NCI-H1092 treated with DMSO at 0.1 percent for 48 hours (cell line): ENCODE measurements around the gene MVK.
"Not testable (repeated sequence)": the region's sequence is repeated elsewhere in the genome, so short reads cannot be mapped to it uniquely, and the experiment has no call there.

Experiments used
- DNase-seq: peaks from one replicate; lab custom pipeline; 2025; lab: John Stamatoyannopoulos, UW

The MVK gene

DNA sequence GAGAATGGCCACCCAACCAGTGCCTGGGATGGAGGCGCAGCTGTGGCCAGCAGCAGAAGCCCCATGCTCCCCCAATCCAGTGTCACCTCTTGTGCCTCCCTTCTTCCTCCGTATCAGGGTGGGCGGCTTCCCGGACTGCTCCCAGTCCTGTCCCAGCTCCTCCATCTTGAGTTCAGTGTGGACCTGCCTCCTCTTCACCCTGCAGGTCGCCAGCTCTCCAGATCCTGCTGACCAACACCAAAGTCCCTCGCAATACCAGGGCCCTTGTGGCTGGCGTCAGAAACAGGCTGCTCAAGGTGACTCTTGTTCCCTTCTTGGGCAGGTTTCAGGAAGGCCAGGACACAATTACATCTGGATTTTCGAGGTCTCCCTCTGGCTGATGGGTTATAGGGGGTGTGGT lies 17.0 kb downstream of the MVK start:
- no peak for DNase-seq

DNA sequence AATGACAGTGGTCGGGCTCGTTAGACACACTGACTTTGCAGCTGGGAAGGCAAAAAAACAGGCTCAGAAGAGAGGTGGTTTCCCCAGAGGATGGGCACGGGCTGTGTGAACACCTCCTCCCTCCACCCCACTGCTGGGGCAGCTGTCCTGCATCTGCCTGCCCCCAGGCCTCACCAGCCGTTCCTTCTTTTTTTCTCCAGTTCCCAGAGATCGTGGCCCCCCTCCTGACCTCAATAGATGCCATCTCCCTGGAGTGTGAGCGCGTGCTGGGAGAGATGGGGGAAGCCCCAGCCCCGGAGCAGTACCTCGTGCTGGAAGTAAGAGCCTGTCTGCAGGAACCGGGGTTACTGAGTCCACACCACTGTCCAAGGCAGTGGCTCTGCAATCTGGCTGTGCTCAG lies 17.4 kb downstream of the MVK start:
- DNase-seq: no peak

DNA sequence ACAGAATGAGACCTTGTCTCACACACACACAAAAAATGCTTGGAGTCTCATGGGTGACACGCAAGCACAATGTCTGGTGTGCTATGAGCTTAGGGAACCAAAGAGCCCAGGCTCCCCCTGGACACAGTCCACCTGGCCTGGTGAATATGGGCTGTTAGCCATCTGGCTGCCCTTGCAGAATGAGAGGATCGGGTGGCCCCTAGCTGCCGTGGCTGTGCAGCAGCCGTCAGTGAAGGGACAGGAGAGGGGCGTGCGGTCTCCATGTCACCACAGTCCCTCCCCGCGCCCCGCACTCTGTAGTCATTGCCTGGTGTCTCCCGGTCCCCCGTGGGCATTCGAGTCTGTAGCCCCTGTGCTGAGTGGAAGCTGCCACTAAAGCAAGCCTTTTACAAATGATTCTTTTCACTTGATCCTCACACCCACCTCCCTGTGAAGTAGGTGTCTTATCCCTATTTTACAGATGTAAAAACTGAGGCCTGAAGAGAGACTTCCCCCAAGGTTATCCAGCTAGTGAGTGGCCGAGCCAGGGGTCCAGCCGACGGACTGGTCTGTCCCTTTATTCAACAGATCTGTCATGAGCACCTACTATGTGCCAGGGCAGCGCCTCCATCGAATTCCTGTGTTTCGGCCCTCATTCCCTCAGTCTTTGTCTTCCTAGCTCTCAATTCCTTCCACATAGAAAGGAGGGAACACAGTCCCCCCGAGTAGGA lies 18.8 kb downstream of the MVK start:
- DNase-seq: no peak

DNA sequence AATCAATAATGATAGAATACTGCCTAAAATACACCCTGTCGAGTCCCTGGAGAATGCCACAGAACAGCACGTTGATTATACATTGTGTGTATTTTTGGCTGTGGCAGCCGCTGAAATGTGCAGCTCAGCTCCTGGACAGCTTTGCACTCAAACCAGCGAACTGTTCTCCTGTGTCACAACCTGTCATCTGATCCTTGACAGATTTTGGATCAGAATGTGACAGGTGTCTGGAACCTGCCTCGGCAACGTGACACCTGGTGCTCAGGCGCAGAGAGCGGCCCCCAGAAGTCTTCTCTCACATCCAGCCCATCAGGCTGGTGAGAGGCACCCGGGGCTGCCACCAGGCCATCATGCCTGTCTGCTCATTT lies 19.3 kb downstream of the MVK start:
- no peak for DNase-seq

DNA sequence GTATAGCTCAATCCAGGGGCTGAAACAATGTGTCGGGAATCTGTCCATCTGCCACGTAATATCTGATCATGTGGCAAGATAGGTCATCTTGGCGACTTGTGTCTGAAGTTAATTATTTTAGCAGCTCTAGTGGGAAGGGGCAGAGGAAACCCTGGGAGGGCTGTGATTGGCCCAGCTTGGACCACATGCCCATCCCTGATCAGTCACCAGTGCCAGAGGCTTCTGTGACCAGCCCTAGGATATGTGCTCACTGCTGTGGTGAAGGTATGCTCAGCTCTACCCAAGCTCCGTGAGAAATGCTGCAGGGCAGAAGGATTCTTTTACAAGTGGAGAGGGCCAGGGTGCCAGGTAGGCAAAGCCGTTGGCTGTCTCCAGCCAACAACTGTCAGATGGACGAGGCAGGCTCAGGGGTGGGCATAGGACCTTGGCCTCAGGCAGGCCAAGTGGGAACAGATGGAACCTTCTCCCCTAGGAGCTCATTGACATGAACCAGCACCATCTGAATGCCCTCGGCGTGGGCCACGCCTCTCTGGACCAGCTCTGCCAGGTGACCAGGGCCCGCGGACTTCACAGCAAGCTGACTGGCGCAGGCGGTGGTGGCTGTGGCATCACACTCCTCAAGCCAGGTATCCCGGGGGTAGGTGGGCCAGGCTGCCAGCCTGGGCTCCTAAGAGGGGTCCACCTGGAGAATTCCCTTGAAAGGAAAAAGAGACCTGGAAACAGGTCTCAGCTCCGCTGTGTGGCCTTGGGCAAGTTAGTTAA lies 21.1 kb downstream of the MVK start:
- DNase-seq: no peak

DNA sequence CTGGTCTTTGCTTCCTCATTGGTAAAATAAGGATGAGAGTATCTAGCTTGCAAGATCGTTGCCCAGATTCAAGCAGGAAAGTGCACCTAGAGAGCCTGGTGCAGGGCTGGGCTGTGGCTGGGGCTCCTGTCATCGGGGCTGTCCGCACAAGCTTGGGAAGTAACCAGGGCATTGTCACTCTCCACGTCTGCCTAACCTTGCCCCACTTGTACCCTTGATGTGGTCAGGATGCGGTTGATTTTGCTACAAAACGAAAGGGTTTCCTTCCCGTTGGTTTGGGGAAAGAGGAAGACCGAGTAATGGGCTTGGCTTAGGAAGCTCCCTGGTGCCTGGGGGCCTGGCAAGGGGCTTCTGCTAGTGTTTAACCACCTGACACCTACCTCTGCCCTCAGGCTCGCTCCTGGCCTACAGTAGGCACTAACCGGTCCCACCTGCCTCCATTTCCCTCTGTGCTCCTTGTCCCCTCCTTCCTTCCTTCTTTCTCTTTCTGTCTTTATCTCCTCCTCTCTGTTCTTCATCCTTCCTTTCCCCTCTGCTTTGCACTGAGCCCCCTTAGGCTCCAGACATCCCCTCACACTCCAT lies 21.8 kb downstream of the MVK start:
- no peak for DNase-seq

DNA sequence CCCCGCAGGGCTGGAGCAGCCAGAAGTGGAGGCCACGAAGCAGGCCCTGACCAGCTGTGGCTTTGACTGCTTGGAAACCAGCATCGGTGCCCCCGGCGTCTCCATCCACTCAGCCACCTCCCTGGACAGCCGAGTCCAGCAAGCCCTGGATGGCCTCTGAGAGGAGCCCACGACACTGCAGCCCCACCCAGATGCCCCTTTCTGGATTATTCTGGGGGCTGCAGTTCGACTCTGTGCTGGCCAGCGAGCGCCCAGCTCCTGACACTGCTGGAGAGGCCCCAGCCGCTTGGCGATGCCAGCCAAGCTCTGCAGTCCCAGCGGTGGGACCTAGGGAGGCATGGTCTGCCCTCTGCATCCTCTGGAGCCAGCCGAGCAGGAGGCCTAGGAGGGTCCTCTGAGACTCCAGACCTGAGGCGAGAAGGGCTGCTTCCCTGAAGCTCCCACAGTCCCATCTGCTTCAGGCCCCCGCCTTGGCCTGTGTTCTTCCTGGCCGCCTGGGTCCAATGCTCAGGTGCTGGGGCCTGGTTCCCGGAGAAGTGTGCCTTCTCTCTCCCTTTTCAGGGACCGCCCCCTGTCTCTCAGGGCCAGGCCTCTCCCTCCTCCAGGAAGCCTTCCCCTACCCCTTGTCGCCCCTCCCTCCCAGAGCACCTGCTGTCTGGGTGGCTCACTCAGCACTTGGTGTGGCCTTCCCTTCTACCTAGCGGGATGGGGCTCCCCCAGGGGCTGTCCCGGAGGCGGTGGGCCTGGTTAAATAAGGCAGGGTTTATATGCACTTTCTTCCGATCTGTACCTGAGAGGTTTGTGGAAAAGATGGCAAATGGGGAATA lies 23.0 kb downstream of the MVK start:
- no peak for DNase-seq

DNA sequence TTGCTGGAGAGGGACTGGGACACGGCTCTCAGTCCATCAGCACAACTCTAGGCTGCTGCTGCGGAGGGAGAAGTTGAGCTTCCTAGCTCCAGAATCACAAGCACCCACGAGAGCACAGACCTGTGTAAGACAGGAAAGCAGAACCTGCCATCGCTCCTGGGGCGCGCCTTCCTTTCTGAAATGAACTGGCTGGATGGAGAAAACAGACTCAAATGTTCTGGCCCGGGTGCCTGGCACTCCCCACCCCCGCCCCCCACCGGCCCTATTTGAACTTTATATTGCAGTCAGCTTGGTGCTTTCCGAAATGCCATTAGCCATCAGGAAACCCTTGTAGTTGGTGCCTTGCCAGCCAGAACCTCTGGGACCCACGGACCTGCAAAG lies 23.8 kb downstream of the MVK start:
- no peak for DNase-seq

DNA sequence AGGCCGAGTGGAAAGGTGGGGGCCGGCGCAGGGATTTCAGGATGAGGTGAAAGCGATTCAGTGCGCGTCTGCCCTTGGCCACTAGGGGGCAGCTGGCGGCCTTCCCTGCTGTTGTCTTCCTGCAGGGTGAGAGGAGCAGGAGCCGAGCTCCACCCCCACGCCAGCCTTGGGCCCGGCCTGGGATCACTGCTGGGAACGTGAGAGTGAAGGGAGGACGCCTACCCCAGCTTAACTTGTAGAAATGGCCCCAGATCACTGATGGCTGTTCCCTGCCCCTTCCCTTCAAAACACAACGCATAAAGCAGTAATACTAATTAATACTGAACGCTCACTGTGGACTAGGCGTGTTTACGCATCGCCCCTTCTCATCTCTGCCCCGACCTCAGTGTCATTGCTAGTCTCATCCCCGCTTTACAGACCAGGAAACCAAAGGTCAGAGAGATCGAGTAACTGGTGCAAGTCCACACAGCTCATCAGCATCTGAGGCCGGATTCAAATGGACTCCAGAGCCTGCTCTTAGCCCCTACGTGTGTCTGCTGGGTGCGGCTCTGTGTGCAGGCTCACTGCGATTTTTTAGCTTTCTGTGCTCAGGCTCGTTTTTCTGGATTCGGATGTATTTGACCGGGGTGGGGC lies 24.3 kb downstream of the MVK start:
- DNase-seq: peak; percentile 55

DNA sequence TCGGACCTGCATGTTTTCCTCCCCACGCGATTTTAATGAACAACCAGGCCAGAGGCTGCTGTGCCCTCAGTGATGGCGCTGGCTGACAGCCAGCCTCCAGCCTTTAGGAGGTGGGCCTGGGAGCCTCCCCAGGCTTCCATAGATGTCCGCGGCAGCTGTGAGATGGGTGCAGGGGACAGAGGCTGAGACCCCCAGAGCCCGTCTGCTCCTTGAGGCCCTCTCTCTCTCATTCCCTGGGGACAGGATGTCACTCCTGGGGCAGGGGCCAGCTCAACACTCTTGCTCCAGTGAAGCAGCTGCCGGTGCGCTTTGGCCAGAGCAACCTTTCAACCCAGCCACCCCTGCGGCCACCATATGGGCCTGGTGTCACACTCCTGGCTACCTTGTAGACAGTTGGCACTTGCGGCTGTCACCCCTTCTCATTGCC lies 24.8 kb downstream of the MVK start:
- DNase-seq: no peak

DNA sequence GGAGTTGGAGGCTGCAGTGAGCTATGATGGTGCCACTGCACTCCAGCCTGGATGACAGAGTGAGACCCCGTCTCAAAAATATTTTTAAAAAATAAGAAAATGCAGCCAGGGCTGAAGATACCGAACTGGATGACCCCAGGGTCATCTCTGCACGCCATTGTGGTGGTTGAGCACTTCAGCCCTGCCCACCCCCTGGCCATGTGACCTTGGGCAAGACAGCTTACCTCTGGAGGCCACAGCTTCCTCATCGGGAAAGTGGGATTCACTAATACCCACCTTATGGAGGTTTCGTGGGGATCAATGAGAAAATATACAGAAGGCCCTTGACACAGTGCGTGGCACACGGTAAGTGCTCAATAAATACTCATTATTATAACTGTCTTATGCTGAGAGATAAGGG lies 25.5 kb downstream of the MVK start:
- no peak for DNase-seq

DNA sequence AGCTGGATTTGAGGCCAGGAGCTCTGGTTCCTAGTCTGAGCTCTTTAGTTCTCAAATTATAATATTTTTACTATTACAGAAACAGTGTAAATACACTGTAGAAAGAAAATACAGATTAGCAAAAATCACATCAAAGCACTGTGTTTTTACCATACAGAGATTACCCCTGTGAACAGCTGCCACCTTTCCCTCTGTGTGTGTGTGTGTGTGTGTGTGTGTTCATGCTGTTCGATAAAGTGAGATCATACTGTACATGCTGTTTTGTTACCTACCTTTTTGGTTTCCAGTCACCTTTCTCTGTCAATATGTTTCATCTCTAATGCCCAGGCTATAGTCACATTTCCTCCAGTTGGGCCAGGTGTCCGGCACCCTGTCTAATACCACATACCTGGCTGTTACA lies 26.9 kb downstream of the MVK start:
- no peak for DNase-seq

DNA sequence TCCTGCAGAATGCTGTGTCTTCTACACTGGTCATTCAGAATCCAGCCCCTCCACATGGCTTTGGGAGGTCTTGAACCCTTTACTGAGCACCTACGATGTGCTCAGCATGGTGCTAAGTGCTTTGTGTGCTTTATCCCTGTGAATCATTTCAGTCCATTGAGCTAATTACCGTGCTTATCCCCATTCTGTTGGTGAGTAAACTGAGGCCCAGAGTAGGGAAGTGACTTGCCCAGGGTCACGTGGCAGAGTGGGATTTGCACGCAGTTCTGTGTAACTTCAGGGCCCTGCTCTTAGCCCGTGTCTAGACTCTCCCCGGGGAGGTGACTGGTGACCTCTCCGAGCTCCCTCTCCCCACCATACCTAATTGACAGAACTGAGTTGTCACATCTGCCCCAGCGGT lies 27.4 kb downstream of the MVK start:
- no peak for DNase-seq

DNA sequence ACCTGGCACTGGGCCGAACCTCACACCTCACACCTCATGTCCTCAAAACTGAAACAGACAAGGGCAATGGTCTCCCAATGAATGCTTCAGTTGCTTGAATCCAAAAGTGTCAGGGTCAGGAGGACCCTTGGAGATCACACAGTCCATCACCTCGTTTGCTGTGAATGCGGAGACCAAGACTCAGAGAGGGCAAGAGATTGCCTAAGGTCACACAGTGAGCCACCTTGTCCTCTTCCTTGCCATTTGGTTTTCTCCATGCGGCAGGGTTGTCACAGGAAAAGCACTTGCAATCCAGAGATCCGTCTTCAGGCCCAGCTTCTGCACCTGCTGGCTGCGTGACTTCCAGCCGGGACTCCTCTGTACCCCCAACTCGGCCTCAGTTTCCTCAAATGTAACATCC lies 28.0 kb downstream of the MVK start:
- DNase-seq: no peak

DNA sequence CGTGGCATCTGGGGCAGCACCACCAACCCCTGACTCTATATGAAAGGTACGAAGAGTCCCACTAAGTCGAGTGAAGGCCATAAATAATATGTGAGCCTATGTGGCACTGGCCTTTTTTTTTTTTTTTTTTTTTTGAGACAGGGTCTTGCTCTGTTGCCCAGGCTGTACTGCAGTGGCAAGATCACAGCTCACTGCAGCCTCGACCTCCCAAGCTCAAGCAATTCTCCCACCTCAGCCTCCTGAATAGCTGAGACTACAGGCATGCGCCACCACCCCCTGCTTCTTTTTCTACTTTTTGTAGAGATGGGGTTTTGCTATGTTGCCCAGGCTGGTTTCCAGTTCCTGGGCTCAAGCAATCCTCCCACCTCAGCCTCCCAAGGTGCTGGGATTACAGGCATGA lies 28.5 kb downstream of the MVK start:
- not testable (repeated sequence) for DNase-seq

DNA sequence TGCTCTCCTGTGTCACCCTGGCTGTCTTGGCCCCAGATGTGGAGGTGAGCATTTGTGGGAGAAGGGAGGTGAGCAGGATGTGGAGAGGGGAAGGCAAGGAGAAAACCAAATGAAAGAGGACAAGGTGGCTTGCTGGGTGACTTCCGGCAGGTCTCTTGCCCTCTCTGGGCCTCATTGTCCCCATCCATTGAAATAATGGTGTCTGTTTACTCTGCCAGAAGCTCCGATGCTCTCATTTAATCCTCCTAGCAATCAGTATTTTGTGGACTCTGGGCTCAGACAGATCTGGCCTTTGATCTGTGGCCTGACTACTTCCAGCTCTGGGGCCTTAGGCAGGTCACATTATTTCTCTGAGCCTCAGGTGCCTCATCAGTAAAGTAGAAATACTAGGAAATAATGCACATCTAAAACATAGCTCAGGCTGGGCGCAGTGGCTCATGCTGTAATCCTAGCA lies 30.6 kb downstream of the MVK start:
- DNase-seq: no peak

DNA sequence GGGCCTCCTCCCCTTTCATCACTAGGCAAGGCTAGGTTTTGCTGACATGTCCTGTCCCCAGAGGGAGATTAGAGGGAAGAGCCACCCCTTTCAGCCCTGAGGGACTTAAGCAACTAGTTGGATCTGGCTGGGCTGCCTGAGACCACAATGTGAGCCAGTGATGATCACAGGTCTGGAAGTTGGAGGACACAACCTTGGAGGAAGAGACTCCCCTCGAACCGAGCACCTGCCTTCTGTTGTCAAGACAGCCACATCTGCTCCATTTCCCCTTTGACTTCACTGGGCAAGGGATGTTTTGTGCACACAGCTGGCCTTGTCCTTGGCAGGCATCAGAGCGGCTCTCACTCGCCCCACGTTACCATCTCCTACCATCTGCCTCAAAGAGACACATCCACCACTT lies 31.4 kb downstream of the MVK start:
- DNase-seq: peak; percentile 32

DNA sequence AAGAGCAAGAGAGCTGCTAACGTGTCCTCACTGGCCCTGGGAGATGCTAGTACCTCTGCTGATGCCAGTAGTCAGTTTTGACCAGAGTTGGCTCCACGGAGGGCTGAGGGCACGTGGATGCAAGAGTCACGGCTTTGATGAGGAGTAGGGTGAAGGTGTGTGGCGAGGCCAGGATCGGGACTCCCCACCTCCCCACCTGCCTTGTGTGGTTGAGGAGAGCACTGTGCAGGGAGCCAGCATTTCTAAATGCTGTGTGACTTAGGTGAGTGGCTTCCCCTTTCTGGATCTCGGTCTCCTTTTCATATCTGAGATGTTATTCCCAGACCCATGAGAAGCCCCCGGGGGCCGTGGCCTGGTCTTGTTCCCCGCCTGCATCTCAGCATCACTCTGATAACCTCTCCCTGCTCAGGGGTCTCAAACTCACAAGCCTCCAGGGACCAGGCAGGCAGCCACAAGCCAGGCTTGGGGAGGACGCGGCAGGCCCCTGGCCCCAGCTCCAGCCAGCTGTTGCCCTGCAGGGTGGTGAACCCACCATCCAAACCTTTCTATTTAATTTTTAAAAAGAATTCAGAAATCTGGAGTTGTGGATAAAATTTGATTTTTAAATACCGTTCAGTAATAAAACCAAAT lies 32.1 kb downstream of the MVK start:
- no peak for DNase-seq

DNA sequence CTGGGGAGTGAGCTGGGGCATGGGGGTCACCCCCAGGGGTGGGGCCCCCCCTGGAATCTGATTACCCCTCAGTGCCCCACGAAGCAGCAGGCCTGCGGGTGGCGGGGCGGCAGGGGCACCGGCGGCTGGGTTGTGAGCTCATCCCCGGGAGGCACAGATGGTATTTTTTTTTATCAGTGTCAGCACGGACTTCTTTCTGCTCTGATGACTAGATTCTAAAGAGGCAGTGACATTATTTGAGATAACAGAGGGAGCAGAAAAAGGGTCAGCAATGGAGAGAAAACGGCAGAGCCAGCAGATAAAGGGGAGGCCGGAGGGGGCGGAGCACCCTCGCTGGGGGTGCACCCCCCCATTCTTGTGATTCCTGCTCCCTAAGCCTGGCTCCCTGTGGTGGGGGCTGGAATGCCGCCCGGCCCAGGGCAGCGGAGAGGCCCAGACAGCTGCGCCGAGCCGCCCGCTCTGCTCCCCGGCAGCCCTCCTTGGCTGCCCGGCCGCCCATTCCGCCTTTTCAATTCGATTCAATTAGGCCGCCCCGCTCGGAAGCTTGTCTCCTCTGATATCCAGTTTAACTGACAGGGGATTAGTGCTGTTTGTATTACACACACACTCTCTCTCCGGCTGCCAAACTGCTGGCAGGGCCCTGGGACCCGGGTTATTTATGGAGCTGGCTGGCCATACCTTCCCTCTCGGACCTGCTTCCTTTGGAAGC lies 32.9 kb downstream of the MVK start:
- peak; percentile 55 for DNase-seq

DNA sequence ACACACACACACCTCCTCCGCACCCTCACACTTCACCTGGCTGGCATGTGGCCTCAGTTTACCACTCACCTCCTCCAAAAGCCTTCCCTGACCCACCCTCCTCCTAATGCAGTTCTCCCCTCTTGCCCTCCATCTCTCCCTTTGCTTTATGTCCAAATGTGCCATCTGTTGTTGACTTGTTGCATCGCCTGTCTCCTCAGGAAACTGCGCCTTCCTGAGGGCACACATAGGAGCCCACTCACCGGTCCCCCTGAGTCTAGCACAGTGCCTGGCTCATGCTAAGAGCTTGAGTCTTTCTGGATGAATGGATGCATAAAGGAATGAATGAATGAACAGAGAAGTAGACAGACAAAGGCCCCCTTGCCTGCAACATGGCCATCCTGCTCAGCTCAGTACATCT lies 34.0 kb downstream of the MVK start:
- no peak for DNase-seq

DNA sequence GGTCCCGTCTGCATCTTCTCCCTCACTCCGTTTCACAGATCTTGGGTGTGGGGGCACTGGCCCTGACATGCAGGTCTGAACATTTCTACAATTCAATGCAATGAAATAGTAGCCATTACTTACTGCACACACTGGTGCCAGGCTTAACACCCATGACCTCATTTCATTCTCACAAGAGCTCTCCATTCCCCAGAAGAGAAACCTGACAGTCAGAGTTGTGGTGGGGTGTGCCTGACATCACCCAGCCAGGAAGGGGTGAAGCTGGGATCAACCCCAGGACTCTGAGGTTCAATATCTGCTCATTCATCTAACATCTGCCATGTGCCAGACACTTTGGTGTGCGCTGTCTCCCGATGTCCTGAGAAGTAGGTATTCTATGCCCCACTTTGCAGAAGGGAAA lies 34.7 kb downstream of the MVK start:
- no peak for DNase-seq
